HCT116 (cell line): ENCODE data around the gene CRHR2.

ENCODE experiments used
- CEBPB ChIP-seq: IDR thresholded peaks from 2 replicates; pipeline ENCODE4 v1.6.1; 2012; ENCODE audit warnings: low read depth
- EGR1 ChIP-seq: IDR thresholded peaks from 2 replicates; pipeline ENCODE4 v1.6.1; 2012; ENCODE audit warnings: low read depth
- ELF1 ChIP-seq: IDR thresholded peaks from 2 replicates; pipeline ENCODE4 v1.6.1; 2012; ENCODE audit warnings: low read depth, borderline replicate concordance
- EZH2 ChIP-seq: fragments of 200-600 bp; sonication (generic); IDR thresholded peaks from 2 replicates; pipeline ENCODE4 v1.6.1; 2017; ENCODE audit warnings: antibody characterized with exemption, mixed run types
- JUND ChIP-seq: IDR thresholded peaks from 2 replicates; pipeline ENCODE4 v1.6.1; 2012
- POLR2AphosphoS5 ChIP-seq: IDR thresholded peaks from 2 replicates; pipeline ENCODE4 v1.6.1; 2011; ENCODE audit warnings: mild to moderate bottlenecking, low read depth, low read length, moderate library complexity
- SIN3A ChIP-seq: IDR thresholded peaks from 2 replicates; pipeline ENCODE4 v1.6.1; 2012; ENCODE audit warnings: low read depth
- SP1 ChIP-seq: IDR thresholded peaks from 2 replicates; pipeline ENCODE4 v1.6.1; 2012; ENCODE audit warnings: low read depth
- ZFX ChIP-seq: fragments of 450-650 bp; IDR thresholded peaks from 2 replicates; pipeline ENCODE4 v1.6.1; 2017
- TF ChIP-seq, protein P1 (sequence below), 3 experiments: fragments of 200-600 bp in 1 of 3; sonication (generic) in 1 of 3; IDR thresholded peaks in 2 of 3; conservative IDR thresholded peaks in 1 of 3; 2 replicates each; pipeline ENCODE4 v1.5.1; 2012 to 2017; ENCODE audit warnings: low read depth in 2 of 3, low read length in 2 of 3, antibody characterized with exemption in 1 of 3, borderline replicate concordance in 1 of 3, control low read depth in 1 of 3, mild to moderate bottlenecking in 1 of 3, mixed read lengths in 1 of 3, mixed run types in 1 of 3, moderate library complexity in 1 of 3; ENCODE audit not compliant: insufficient read depth in 1 of 3
- TF ChIP-seq, protein P2 (sequence below): IDR thresholded peaks from 2 replicates; pipeline ENCODE4 v1.6.1; 2012; ENCODE audit warnings: low read depth

DNA sequence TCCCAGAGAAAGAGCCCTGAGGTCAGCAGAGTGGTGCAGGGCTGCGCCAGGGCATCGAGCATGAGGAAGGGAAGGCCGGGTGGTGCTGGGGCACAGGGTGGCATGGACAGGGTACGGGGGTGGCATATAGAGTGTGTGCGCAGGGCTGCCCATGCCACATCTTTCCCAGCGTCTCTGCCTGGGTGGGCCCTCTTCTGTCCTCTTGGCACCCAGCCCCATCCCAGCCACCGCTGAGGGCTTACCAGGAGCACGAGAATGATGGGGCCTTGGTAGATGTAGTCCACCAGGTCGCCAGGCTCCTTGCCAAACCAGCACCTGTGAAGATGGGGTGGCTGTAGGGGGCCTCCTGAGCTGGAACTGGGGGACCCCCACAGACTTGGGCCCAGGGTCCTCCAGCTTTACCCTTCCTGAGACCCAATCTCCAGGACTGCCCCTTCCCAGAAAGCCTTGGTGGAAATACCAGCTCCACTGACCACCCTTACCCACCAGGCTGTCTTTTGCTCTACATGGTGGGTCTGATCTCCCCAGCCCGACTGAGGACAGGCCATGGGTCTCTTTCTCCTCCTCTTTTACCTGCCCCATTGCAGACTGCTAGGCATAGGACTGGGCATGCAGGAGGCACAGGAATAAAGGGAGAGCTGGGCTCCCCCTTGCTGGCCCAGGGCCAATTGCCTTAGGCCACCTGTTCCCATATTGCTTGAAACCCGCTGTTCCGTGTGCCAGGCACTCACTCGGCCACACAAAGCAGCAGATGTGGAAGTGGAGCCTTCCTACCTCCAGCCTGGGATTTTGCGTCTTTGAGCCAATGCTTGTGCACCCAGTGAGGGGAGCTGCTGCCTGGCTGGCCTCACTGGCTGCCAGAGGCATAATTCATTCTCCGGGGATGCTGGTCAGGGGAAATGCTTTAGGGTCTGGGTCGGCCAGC is 21.7 kb downstream of the CRHR2 start:
- no peak for TF ChIP-seq EZH2
- no peak for TF ChIP-seq POLR2AphosphoS5
- TF ChIP-seq, protein P1, sequence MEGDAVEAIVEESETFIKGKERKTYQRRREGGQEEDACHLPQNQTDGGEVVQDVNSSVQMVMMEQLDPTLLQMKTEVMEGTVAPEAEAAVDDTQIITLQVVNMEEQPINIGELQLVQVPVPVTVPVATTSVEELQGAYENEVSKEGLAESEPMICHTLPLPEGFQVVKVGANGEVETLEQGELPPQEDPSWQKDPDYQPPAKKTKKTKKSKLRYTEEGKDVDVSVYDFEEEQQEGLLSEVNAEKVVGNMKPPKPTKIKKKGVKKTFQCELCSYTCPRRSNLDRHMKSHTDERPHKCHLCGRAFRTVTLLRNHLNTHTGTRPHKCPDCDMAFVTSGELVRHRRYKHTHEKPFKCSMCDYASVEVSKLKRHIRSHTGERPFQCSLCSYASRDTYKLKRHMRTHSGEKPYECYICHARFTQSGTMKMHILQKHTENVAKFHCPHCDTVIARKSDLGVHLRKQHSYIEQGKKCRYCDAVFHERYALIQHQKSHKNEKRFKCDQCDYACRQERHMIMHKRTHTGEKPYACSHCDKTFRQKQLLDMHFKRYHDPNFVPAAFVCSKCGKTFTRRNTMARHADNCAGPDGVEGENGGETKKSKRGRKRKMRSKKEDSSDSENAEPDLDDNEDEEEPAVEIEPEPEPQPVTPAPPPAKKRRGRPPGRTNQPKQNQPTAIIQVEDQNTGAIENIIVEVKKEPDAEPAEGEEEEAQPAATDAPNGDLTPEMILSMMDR (IDR thresholded peaks at IDR 0.05 in 2 of 3, conservative IDR thresholded peaks at IDR 0.05 in 1 of 3; ENCODE audit: borderline replicate concordance in 1 of 3, insufficient read depth in 1 of 3, low read depth in 2 of 3, low read length in 2 of 3), result no peak
- no peak for TF ChIP-seq JUND
- no peak for TF ChIP-seq ELF1
- no peak for TF ChIP-seq SP1
- TF ChIP-seq, protein P2, sequence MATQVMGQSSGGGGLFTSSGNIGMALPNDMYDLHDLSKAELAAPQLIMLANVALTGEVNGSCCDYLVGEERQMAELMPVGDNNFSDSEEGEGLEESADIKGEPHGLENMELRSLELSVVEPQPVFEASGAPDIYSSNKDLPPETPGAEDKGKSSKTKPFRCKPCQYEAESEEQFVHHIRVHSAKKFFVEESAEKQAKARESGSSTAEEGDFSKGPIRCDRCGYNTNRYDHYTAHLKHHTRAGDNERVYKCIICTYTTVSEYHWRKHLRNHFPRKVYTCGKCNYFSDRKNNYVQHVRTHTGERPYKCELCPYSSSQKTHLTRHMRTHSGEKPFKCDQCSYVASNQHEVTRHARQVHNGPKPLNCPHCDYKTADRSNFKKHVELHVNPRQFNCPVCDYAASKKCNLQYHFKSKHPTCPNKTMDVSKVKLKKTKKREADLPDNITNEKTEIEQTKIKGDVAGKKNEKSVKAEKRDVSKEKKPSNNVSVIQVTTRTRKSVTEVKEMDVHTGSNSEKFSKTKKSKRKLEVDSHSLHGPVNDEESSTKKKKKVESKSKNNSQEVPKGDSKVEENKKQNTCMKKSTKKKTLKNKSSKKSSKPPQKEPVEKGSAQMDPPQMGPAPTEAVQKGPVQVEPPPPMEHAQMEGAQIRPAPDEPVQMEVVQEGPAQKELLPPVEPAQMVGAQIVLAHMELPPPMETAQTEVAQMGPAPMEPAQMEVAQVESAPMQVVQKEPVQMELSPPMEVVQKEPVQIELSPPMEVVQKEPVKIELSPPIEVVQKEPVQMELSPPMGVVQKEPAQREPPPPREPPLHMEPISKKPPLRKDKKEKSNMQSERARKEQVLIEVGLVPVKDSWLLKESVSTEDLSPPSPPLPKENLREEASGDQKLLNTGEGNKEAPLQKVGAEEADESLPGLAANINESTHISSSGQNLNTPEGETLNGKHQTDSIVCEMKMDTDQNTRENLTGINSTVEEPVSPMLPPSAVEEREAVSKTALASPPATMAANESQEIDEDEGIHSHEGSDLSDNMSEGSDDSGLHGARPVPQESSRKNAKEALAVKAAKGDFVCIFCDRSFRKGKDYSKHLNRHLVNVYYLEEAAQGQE, result no peak
- TF ChIP-seq CEBPB, result no peak
- no peak for TF ChIP-seq SIN3A
- no peak for TF ChIP-seq ZFX
- TF ChIP-seq EGR1, result no peak
